Hypothalamus (tissue), 51 donors: Measurements from ENCODE around the gene CD2AP.
"Not testable (repeated sequence)": the region's sequence is repeated elsewhere in the genome, so short reads cannot be mapped to it uniquely, and the experiment has no call there.

Experiments
- DNase-seq, 51 donors: peaks; one replicate each; lab custom pipeline; 2025; lab: John Stamatoyannopoulos, UW

Gene CD2AP

GRCh38 chr6:47456536-47456975 lies 21.0 kb upstream of the CD2AP start:
- DNase-seq: no peak

GRCh38 chr6:47457370-47457769 lies 20.2 kb upstream of the CD2AP start:
- DNase-seq: no peak

GRCh38 chr6:47464052-47464451 lies 13.5 kb upstream of the CD2AP start:
- no peak for DNase-seq

GRCh38 chr6:47465117-47465516 lies 12.5 kb upstream of the CD2AP start:
- no peak for DNase-seq

GRCh38 chr6:47471911-47472310 lies 5.7 kb upstream of the CD2AP start:
- DNase-seq: no peak

- no peak for DNase-seq
Observed at GRCh38 chr6:47473791-47474346, 3.7 kb upstream of the CD2AP start.

- no peak for DNase-seq
Observed at GRCh38 chr6:47475319-47475816, 2.2 kb upstream of the CD2AP start.

GRCh38 chr6:47476781-47477496 lies 650 bp upstream of the CD2AP start:
- peak in 1 of 51 donors; percentile 28 for DNase-seq

GRCh38 chr6:47478233-47479139 lies 897 bp downstream of the CD2AP start:
- DNase-seq: peak in 9 of 51 donors; percentile 3 to 56 (median 37)

GRCh38 chr6:47479140-47479508 lies 1.5 kb downstream of the CD2AP start:
- DNase-seq: no peak

GRCh38 chr6:47479874-47480273 lies 2.3 kb downstream of the CD2AP start:
- no peak for DNase-seq

- DNase-seq: not testable (repeated sequence)
Observed at GRCh38 chr6:47481213-47481612, 3.6 kb downstream of the CD2AP start.

- no peak for DNase-seq
Observed at GRCh38 chr6:47481806-47482205, 4.2 kb downstream of the CD2AP start.

GRCh38 chr6:47483516-47483852 lies 5.9 kb downstream of the CD2AP start:
- DNase-seq: no peak

GRCh38 chr6:47483853-47484546 lies 6.4 kb downstream of the CD2AP start:
- DNase-seq: no peak

- DNase-seq: no peak
Observed at GRCh38 chr6:47484616-47485015, 7.0 kb downstream of the CD2AP start.

- DNase-seq: no peak
Observed at GRCh38 chr6:47485083-47485482, 7.5 kb downstream of the CD2AP start.

GRCh38 chr6:47485491-47486135 lies 8.0 kb downstream of the CD2AP start:
- DNase-seq: no peak

- DNase-seq: no peak
Observed at GRCh38 chr6:47489995-47490394, 12.4 kb downstream of the CD2AP start.

- DNase-seq: no peak
Observed at GRCh38 chr6:47490676-47491075, 13.1 kb downstream of the CD2AP start.
